CD14-positive monocyte (primary cell): ENCODE results near the gene ATP11A. TPM values are rescaled to one million over a fixed set of nuclear protein-coding genes. Genes with fewer than 3 reads are reported as not detected.

Experiments
- DNase-seq, 3 donors: peaks; one replicate each; pipeline ENCODE4 v3.0.0-alpha.2; 2011 to 2022
- H2AFZ ChIP-seq: 2 replicates; pipeline ENCODE4 v1.6.0; 2012; ENCODE audit warnings: mild to moderate bottlenecking, low read depth, low read length, inconsistent platforms; ENCODE audit not compliant: insufficient read depth, poor library complexity, severe bottlenecking
- H3K27ac ChIP-seq, 2 donors: 1 replicate in 1 of 2; 2 replicates in 1 of 2; pipeline ENCODE4 v1.5.1; 2012 to 2013; ENCODE audit warnings: low read length in 2 of 2, control low read depth in 1 of 2, inconsistent platforms in 1 of 2, low read depth in 1 of 2, mild to moderate bottlenecking in 1 of 2
- H3K27me3 ChIP-seq, 2 donors: one replicate each; pipeline versions ENCODE4 v1.6.0 to v1.6.1; 2011 to 2013; ENCODE audit warnings: low read length in 2 of 2; ENCODE audit not compliant: control insufficient read depth in 2 of 2, insufficient read depth in 2 of 2
- H3K36me3 ChIP-seq, 2 donors: replicated peaks in 1 of 2; 1 replicate in 1 of 2; 2 replicates in 1 of 2; pipeline versions ENCODE4 v1.5.1 to v1.6.1; 2012 to 2013; ENCODE audit warnings: low read length in 2 of 2, control low read depth in 1 of 2, inconsistent platforms in 1 of 2, mild to moderate bottlenecking in 1 of 2; ENCODE audit not compliant: insufficient read depth in 2 of 2, control insufficient read depth in 1 of 2
- H3K4me1 ChIP-seq, 2 donors: 1 replicate in 1 of 2; 2 replicates in 1 of 2; pipeline versions ENCODE4 v1.5.1 to v1.6.1; 2012 to 2013; ENCODE audit warnings: low read length in 2 of 2, control low read depth in 1 of 2, inconsistent platforms in 1 of 2, mild to moderate bottlenecking in 1 of 2, moderate library complexity in 1 of 2; ENCODE audit not compliant: insufficient read depth in 2 of 2, control insufficient read depth in 1 of 2
- H3K4me2 ChIP-seq: replicated peaks from 2 replicates; pipeline ENCODE3; 2012; ENCODE audit warnings: low read length, moderate library complexity, mild to moderate bottlenecking; ENCODE audit not compliant: poor library complexity, severe bottlenecking; ENCODE audit errors: extremely low read depth
- H3K4me3 ChIP-seq, 3 experiments: fragments of 200-600 bp in 1 of 3; sonication (generic) in 1 of 3; replicated peaks in 1 of 3; 1 replicate in 2 of 3; 2 replicates in 1 of 3; pipeline ENCODE4 v1.5.1; 2011 to 2013; ENCODE audit warnings: low read length in 3 of 3, mild to moderate bottlenecking in 3 of 3, control low read depth in 2 of 3, low read depth in 2 of 3, inconsistent platforms in 1 of 3, moderate library complexity in 1 of 3
- H3K79me2 ChIP-seq: 2 replicates; pipeline ENCODE4 v1.6.0; 2012; ENCODE audit warnings: mild to moderate bottlenecking, control low read depth, inconsistent platforms, low read length, moderate library complexity; ENCODE audit not compliant: insufficient read depth
- H3K9ac ChIP-seq: 2 replicates; pipeline ENCODE4 v1.6.0; 2017; ENCODE audit warnings: low read length, mild to moderate bottlenecking; ENCODE audit not compliant: insufficient read depth, poor library complexity, severe bottlenecking
- H3K9me3 ChIP-seq, 2 donors: replicated peaks in 1 of 2; 1 replicate in 1 of 2; 2 replicates in 1 of 2; pipeline versions ENCODE4 v1.5.1 to v1.6.1; 2012 to 2013; ENCODE audit warnings: low read length in 2 of 2, control low read depth in 1 of 2; ENCODE audit not compliant: control insufficient read depth in 1 of 2, insufficient read depth in 1 of 2
- H4K20me1 ChIP-seq: 2 replicates; pipeline ENCODE4 v1.6.0; 2012; ENCODE audit warnings: mild to moderate bottlenecking, low read length, control low read depth, moderate library complexity; ENCODE audit not compliant: insufficient read depth
- H3K27ac Mint-ChIP-seq, 7 donors: one replicate each; pipeline ENCODE4 v1.8.0; 2020; ENCODE audit warnings: mild to moderate bottlenecking in 7 of 7, mixed read lengths in 7 of 7, moderate library complexity in 6 of 7, inconsistent platforms in 2 of 7
- H3K27me3 Mint-ChIP-seq, 3 donors: one replicate each; pipeline ENCODE4 v1.8.0; 2021 to 2022; ENCODE audit warnings: low read depth in 3 of 3, mild to moderate bottlenecking in 3 of 3, mixed read lengths in 3 of 3, moderate library complexity in 3 of 3, inconsistent platforms in 1 of 3
- H3K36me3 Mint-ChIP-seq, 2 donors: one replicate each; pipeline ENCODE4 v1.8.0; 2020; ENCODE audit warnings: mixed read lengths in 2 of 2, inconsistent platforms in 1 of 2, mild to moderate bottlenecking in 1 of 2
- H3K4me1 Mint-ChIP-seq: one replicate; pipeline ENCODE4 v1.8.0; 2020; ENCODE audit warnings: mild to moderate bottlenecking, mixed read lengths
- H3K4me3 Mint-ChIP-seq, 2 donors: one replicate each; pipeline ENCODE4 v1.8.0; 2020; ENCODE audit warnings: mild to moderate bottlenecking in 2 of 2, mixed read lengths in 2 of 2, moderate library complexity in 1 of 2
- H3K9me3 Mint-ChIP-seq, 7 donors: one replicate each; pipeline ENCODE4 v1.8.0; 2020 to 2022; ENCODE audit warnings: mixed read lengths in 7 of 7, mild to moderate bottlenecking in 6 of 7, moderate library complexity in 6 of 7, inconsistent platforms in 2 of 7
- WGBS: methylation state at CpG from one replicate; pipeline ENCODE4 v1.1.5; 2013; ENCODE audit warnings: missing lambda C conversion rate; ENCODE audit not compliant: insufficient coverage; 5-methylcytosine and 5-hydroxymethylcytosine counted together
- intact Hi-C, 2 donors: fragments of 100-400 bp; cut with micrococcal nuclease; formaldehyde crosslinking; loops; one replicate each; pipeline versions ENCODE4 v1.15.0 to v1.15.1; 2023
- polyA plus RNA-seq, 3 donors: library from polyadenylated mRNA; depleted of rRNA in 1 of 3; unstranded in 2 of 3; stranded (reverse) in 1 of 3; fragments of 300-500 nt in 2 of 3; fragments of >200 nt in 1 of 3; fragmentation: Illumina TruSeq in 2 of 3; gene quantifications; 1 replicate in 2 of 3; 2 replicates in 1 of 3; pipeline ENCODE4 v1.2.3, GENCODE V29; 2012 to 2021
- TF ChIP-seq, protein P1 (sequence below): fragments of 200-600 bp; IDR thresholded peaks from one replicate; pipeline ENCODE4 v1.8.0; 2022; ENCODE audit warnings: antibody characterized with exemption, mild to moderate bottlenecking

Gene ATP11A
- polyA plus RNA-seq, 3 donors = 7.2 to 45.4 (median 7.6) TPM

DNA sequence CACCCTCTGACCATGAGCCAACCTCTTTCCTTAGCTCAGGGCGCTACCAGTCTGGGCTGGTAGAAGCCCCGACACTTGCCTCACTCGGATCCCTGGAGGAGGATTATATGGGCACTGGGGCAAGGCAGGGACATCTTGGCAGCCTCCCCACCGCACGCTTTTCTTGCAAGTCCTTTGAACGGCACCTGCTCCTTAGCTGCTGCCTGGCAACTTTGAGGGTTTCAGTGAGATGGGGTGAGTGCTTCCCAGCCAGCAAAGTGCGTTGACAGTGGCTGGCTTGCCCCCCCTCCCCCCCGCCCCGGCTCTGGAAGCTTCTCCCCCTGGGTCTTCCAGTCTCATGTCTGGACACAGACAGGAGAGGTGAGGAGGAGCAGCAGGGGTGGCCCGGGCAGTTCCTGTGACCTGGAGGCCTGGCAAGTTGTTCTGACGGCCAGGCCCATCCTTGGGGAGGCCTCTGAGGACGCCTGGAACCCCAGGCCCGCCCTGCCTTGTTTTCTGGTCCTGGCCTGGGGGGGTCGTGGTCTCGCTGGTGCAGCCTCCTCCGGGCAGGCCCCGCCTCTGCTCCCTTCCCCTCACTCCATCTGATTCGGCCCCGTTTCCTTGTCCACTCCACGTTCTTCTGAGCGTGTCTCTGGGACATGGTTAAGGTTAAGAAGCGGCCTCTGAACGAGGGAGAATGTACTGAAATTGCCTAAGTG, 75.2 kb downstream of the ATP11A start:
- Histone ChIP-seq H3K27me3 (no peaks in the 10 kb centered on the region), H3K4me3 (no peak overlapping the region), H3K4me2 (no peak overlapping the region), H3K9ac (no peak overlapping the region), H2AFZ (no peak overlapping the region), H3K4me1 (peaks cover 25 to 31% of the 10 kb centered on the region in 2 donors), H3K27ac (no peak overlapping the region), H3K79me2 (peaks cover 86% of the 10 kb centered on the region), H3K36me3 (peaks cover 22 to 49% of the 10 kb centered on the region in 2 donors), H4K20me1 (peaks cover 95% of the 10 kb centered on the region), H3K9me3 (no peaks in the 10 kb centered on the region)
- intact Hi-C loops = no loop called here
- Mint-ChIP-seq H3K36me3 (peaks cover 31 to 53% of the 10 kb centered on the region in 2 donors), H3K27ac (peak overlapping the region in 1 of 7 donors; percentile 26), H3K4me3 (no peak overlapping the region), H3K27me3 (peaks cover 0 to 2% (median 1%) of the 10 kb centered on the region in 3 donors), H3K4me1 (peaks cover 34% of the 10 kb centered on the region), H3K9me3 (no peaks in the 10 kb centered on the region)
- 95% methylated on average over 13 of the region's 23 CpGs for WGBS
- no peak for DNase-seq
- TF ChIP-seq, protein P1, sequence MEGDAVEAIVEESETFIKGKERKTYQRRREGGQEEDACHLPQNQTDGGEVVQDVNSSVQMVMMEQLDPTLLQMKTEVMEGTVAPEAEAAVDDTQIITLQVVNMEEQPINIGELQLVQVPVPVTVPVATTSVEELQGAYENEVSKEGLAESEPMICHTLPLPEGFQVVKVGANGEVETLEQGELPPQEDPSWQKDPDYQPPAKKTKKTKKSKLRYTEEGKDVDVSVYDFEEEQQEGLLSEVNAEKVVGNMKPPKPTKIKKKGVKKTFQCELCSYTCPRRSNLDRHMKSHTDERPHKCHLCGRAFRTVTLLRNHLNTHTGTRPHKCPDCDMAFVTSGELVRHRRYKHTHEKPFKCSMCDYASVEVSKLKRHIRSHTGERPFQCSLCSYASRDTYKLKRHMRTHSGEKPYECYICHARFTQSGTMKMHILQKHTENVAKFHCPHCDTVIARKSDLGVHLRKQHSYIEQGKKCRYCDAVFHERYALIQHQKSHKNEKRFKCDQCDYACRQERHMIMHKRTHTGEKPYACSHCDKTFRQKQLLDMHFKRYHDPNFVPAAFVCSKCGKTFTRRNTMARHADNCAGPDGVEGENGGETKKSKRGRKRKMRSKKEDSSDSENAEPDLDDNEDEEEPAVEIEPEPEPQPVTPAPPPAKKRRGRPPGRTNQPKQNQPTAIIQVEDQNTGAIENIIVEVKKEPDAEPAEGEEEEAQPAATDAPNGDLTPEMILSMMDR = no peak

DNA sequence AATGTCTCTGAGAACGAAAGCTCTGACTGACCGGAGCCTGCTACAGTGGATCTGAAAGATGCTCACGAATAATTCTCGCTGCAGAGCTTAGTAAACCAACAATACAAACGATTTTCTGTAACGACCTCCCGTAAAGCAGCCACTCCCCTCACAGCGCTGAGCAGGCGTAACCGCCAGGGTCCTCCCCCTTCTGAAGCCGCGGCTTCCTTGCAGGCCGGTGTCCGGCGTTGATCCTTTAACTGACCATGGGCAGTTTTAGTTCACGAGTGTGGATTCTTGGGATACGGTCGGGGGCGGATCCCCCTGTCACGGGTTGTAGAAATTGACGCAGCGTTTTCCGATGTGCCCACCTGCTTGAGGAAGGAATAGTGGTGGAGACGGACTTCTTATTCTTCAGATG, 75.9 kb downstream of the ATP11A start:
- no peaks in the 10 kb centered on the region for H3K9me3 ChIP-seq
- no peak overlapping the region for H3K27ac ChIP-seq
- H3K4me3 ChIP-seq = no peak overlapping the region
- Mint-ChIP-seq H3K4me3 (no peak overlapping the region), H3K36me3 (peaks cover 36 to 60% of the 10 kb centered on the region in 2 donors), H3K4me1 (peaks cover 34% of the 10 kb centered on the region), H3K27ac (no peak overlapping the region), H3K9me3 (no peaks in the 10 kb centered on the region), H3K27me3 (peaks cover 0 to 2% (median 1%) of the 10 kb centered on the region in 3 donors)
- H3K27me3 ChIP-seq = no peaks in the 10 kb centered on the region
- no peak overlapping the region for H2AFZ ChIP-seq
- intact Hi-C loops = no loop called here
- H3K79me2 ChIP-seq = peaks cover 86% of the 10 kb centered on the region
- H4K20me1 ChIP-seq = peaks cover 95% of the 10 kb centered on the region
- WGBS = 95% methylated on average over 20 of the region's 24 CpGs
- H3K36me3 ChIP-seq = peaks cover 26 to 50% of the 10 kb centered on the region in 2 donors
- peaks cover 25 to 31% of the 10 kb centered on the region in 2 donors for H3K4me1 ChIP-seq
- H3K9ac ChIP-seq = no peak overlapping the region
- DNase-seq = no peak
- TF ChIP-seq, protein P1 = no peak
- H3K4me2 ChIP-seq = no peak overlapping the region
